ENCODE measurements around the gene TXNDC8.
"Not testable (repeated sequence)": the region's sequence is repeated elsewhere in the genome, so short reads cannot be mapped to it uniquely, and the experiment has no call there.

TXNDC8 gene

DNA sequence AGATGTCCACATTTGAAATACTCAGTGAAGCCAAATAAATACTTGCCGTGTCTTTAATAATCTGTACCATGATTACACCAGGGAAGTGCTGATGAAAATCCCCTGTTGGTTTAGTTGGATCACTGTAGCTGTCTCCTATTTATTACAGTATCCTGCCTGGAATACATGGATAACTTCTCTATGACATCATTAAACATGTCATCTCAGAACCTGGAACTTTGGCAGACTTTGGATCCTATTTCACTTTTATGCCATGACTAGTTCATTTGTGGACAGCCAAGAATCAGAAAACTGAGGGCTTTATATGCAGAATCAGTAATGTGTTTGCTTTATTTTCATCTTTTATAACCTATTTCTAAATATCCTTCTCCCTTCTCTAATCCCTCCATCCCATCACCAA, at the start of gene TXNDC8:
Gene TXNDC8, minus strand, starts transcription at position 137 of the 400 bp plus-strand sequence.
- DNase-seq: no peak

DNA sequence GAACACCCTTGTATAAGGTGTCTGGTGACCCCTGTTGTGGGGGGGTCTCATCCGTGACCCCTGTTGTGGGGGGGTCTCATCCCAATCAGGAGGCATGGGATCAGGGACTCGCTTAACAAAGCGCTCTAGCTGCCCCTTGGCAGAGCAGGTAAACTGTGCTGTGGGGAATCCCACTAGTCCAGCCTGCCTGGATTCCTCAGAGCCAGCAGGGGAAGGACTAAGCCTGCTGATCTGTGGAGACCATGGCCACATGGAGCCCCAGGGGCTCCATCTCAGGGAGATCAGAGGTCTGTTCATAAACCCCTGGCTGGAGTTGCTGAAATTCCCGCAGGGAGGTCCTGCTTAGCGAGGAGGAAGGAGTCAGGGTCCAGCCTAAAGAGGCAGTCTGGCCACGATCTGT, 45.8 kb upstream of the TXNDC8 start:
- DNase-seq: no peak

DNA sequence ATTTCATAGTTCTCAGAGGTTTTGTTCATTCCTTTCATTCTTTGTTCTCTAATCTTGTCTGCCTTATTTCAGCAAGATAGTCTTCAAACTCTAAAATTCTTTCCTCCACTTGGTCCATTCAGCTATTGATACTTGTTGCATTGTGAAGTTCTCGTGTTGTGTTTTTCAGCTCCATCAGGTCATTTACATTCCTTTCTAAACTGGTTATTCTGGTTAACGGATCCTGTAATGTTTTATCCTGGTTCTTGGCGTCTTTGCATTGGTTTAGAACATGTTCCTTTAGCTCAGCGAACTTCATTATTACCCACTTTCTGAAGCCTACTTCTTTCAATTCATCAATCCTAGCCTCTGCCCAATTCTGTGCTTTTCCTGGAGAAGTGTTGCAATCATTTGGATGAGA, 45.1 kb upstream of the TXNDC8 start:
- no peak for DNase-seq

DNA sequence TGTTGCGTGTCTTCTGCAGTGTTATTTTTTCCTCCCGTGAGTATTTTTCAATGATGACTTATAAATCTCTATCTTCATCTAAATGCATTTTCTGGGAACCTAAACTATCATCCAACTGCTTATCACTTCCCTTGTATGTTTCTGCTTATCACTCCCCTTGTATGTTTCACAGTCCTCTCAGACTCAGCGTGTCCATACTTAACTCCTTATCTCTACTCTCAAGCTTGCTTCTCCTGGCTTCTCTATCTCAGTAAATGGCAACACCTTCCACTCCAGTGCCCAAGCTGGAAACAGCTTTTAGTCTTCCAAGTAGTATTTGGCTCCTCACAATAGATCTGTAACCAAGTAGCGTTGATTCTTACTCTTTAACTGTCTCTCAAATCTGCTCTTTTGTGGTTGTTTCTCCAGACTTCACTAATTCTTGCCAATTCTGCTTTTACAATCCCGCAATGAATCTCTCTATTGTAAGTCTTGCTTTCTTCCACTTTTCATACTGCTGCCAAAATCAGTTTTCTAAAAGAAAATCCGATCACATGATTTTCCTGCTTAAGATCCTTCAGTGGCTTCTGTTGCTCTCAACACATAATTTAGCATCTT, 33.8 kb upstream of the TXNDC8 start:
- DNase-seq: no peak

DNA sequence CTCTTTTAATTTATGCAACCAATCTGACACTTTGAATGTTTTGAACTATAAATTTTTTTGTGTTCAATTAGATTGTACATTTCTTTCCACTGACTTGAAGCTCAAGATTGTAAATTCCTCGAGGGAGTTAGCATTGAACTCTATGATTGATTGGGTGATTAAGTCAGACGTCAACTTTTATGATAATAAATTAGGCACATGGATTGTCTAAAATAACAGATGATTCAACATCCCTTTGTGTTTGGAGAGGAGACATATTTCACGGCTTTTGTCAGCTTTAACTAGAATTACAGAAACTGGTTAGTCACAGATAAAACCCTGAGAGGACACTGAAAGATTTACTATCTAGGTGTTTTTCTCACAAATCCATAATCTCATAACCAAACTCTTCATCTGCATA, 32.7 kb upstream of the TXNDC8 start:
- DNase-seq: no peak

DNA sequence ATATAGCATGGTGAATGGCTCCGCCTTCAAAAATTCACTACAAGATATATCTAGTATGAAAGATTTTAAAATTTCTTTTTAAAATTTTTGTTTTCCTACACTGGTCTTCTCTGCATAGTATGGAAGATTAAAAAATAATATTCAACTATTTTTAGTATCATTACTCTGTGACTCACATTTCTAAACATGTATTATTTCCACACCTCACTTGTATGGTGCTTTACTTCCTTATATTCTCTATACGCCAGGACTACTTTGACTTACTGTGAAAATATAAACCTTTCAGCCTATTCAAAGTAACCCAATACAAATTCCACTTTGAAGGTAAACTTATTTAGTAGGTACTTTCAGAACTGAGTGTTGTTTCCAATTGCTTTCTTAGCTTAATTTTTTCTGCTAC, 26.8 kb upstream of the TXNDC8 start:
- DNase-seq: no peak

DNA sequence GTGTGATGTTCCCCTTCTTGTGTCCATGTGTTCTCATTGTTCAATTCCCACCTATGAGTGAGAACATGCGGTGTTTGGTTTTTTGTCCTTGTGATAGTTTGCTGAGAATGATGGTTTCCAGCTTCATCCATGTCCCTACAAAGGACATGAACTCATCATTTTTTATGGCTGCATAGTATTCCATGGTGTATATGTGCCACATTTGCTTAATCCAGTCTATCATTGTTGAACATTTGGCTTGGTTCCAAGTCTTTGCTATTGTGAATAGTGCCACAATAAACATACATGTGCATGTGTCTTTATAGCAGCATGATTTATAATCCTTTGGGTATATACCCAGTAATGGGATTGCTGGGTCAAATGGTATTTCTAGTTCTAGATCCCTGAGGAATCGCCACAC, 21.3 kb upstream of the TXNDC8 start:
- not testable (repeated sequence) for DNase-seq

DNA sequence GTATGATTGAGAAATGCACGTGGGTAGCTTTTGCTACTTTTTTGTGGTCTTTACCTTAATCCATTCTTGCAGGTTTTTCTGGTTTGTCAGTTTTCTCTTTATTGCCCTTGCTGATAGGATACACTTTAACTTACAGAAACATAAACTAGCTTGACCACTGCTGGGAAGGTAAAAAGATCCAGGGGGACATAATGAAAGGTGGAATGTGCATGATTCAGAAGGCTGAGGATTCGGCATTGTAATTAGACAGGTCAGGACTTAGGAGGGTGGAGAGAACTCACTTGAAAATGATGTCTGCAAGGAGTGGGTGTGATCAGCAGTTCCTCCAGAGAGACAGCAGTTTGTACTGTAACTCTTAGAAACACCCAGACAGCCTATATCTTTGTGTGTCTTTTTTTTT, 19.8 kb upstream of the TXNDC8 start:
- no peak for DNase-seq

DNA sequence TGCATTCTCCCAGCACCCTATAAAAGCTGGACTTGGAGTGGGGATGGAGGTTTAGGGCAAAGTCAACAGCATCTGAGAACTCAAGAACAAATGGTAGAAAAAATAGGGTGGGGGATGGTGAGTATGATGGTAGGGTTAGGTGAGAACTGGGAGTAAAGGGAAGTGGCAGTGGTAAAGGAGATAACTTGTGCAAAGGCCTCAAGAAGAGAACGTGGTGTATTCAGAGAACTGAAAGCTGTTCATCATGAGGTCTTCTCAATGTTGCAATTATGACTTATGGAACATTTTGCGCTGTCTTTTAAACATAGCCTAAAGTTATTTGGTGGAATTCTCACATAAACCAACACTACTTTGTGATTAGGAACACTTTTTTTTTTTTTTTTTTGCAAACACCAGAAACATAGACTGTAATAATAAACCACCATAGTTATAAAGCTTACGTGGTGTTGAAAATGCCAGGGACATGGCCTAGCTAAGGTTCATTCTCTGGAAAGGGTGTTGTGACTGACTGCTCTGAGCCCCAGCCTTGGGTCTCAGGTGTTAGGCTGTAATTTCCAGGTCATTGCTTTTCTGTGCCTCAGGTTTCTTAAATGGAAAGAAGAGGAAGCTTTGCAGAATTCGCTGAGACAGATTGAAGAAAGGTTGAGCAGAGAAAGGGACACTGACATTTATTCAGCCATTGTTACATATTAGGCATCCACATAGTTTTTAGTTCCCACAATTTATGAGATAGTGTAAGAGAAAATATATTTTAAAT, 19.2 kb upstream of the TXNDC8 start:
- no peak for DNase-seq

DNA sequence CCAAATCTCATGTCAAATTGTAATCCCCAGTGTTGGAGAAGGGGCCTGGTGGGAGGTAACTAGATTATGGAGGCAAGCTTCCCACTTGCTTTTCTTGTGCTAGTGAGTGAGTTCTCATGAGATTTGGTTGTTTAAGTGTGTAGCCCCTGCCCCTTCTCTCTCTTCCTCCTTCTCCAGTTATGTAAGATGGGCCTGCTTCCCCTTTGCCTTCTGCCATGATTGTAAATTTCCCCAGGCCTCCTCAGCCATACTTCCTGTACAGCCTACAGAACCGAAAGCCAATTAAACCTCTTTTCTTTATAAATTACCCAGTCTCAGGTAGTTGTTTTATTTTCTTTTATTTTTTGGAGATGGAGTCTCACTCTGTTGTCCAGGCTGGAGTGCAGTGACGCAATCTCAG, 18.2 kb upstream of the TXNDC8 start:
- DNase-seq: no peak

DNA sequence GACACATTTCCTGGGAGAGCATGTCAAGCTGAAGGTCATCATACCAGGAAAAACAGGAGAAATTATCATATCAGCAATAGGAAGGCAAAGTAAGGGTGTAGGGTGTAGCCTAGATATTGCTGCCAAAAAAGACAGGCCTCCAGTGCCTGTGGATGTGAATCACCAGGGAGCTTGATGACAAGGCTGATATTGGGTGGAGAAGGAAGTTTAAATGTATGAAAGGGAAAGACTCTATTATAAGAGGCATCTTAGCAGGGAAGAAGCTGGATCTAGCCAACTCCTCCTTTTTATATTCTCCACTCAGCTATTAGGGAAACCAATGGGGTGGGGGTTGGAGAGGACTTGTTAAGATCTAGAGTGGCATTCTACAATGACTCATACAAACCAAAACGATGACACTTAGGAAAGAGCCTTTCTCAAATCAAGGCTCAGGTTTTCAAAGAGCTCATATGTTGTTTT, 13.4 kb upstream of the TXNDC8 start:
- DNase-seq: peak; percentile 34 to 67

DNA sequence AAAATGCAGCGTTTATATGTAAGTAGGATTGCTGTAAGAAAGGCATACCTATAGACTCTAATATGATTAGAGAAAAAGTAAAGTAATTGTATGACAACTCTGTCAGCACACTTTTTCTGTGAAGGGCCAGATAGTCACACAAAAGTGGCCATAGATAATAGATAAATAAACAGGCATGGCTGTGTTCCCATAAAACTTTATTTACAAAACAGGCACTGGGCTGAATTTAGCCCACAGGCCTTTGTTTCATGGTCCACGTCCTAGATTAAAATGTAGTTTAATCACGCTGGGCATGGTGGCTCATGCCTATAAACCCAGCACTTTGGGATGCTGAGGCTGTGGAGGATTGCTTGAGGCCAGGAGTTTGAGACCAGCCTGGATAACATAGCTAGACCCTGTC, 8.7 kb upstream of the TXNDC8 start:
- DNase-seq: no peak

DNA sequence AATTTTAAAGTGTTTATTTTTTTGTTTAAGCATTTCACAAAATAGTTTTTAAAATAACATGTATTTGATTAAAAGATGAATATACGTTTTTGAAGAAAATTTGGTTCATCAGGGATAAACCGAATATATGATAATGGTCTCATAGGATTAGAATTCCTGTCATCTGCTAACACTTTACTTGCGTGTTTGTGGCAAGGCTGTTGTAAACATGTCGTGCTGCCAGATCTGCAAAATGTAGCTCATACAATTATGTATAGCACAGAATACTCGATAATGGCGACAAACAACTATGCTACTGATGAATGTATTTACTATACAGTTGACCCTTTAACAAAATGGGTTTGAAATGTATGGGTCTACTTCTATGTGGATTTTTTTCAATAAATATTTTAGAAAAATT, 7.2 kb upstream of the TXNDC8 start:
- no peak for DNase-seq

DNA sequence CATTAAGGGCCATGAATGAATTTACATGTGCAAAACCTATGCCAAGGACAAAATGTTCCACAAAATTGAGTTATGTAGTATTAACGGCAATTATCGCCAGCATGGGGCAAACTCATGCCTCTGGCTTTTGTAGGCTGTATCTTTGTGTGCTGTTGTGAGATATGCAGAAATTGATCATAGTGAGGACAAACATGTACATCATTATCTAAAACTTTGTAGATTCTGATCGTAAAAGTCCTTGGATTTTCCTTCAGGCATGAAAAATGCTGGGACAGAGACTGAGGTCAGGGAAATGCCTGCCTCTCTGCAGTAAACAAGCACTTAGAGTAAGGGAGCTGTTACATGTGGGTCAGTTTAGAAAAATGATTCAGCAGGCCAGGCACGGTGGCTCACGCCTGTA, 5.9 kb upstream of the TXNDC8 start:
- DNase-seq: no peak

DNA sequence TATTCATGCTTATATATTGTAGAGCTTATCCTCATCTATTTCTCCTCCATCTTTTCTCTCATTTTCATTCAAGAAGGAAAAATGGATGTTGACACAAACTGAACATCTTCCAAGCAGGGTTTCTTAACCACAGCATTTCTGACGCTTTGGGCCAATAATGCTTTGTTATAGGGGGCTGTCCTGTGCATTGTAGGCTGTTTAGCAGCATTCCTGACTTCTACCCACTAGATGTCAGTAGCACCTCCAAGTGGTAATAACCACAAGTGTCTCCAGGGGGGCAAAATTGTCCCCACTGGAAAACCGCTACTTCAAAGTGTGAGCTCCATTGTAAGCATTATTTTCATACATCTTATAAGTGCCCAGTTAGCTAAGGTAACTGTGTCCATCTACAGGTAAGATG, 2.6 kb upstream of the TXNDC8 start:
- no peak for DNase-seq

DNA sequence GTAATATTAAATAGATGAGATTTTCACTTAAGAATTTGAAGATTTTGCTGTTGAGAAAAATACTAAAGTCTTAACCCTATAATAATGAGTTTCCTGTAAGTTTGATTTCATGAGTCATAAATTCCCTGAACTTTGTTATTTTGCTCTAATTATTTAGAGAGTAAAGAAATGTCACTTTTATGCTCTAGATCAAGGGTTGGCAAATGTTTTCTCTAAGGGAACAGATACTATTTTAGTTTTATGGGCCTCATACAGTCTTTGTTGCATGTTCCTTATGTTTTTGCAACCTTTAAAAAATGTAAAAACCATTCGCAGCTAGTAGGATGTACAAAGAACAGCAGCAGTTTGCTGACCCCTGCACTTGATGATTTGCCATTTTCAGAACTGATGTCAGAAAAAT, 480 bp upstream of the TXNDC8 start:
- no peak for DNase-seq

DNA sequence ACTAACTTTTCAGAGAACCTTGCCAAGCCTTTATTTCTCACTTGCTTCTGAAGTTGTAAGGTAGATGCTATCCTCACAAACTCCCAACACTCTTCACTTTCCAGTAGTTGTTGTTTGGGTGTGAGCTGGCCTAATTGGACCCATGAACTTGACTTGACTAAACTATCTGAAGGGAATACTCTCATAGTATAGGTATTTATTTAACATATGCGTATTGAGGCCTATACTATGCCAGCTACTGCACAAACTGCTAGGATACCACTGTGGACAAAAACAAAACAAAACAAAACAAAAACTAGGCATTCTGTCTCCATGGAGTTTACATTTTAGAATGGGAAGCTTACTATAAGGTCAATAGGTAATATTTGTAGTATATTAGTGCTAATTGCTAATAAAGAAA, 1.3 kb downstream of the TXNDC8 start:
- DNase-seq: no peak

DNA sequence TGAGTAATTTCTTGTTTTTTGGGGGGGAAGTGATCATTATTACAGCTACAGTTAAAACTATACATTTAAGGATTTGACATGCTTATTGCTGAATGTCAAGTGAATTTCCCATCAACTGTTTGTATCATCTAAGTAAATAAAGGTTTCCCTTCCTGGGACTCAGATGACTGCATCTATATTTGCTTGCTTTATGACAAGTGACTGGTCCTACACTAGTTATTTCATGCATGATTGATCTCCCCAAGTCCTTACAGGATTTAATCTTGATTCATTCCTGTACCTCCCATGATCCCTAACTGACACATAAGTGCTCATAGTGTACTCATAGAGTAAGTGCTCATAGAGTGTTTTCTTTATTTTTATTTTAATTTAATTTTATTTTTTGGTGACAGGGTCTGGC, 2.8 kb downstream of the TXNDC8 start:
- no peak for DNase-seq

DNA sequence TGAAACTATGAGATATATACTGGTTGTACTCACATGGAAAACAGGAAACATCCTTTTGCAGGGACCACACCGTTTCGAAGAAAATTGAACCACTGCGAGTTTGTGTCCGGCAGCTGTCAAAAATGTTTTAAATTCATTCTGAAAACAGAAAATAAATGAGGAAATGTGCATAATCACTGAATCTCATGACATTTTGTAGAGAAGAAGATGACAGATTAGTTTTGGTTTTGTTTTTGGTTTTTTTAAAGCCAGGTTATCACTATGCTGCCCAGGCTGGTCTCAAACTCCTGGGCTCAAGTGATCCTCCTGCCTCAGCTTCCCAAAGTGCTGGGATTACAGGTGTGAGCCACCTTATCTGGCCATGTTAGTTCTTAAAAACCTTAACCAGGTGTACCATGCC, 3.5 kb downstream of the TXNDC8 start:
- no peak for DNase-seq

DNA sequence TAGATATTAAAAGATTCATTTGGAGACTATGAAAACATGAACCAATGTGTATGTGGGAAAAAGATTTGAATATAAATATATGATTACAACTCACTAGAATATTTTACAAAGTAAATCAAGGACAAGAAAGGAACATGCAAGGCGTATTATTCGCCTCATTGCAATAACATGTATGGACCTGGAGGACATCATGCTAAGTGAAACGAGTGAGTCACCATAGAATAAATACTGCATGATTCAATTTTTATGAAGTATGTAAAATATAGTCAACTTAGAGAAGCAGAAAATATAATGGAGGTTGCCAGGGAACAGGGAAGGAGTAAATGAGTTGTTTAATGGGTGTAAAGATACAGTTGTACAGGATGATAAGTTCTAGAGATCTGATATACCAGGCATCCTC, 4.9 kb downstream of the TXNDC8 start:
- DNase-seq: no peak

DNA sequence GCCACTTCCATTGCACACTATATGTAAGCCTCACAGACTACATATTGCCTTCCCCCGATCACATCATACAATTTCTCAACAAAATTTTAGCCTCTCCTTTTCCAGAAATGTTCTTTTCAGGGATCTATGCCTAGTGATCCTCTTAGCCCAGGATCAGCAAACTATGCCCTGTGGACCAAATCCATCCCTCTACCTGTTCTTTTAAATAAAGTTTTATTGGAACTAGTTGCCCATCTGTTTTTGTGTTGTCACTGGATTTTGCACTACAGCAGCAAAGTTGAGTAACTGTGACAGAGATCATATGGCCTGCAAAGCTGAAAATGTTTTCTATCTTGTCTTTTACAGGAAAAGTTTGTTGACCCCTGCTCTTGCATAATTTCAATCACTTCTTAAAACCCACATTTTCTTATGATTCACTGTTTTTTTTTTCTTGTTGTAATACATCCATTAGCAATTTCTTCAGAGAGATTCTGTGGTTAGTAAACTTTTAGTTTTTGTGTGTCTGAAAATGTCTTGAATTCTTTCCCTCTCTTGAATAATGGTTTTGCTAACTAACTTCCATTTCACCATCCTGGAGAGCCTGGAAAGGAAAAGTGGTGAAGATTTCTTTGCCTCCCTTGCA, 7.1 kb downstream of the TXNDC8 start:
- no peak for DNase-seq

DNA sequence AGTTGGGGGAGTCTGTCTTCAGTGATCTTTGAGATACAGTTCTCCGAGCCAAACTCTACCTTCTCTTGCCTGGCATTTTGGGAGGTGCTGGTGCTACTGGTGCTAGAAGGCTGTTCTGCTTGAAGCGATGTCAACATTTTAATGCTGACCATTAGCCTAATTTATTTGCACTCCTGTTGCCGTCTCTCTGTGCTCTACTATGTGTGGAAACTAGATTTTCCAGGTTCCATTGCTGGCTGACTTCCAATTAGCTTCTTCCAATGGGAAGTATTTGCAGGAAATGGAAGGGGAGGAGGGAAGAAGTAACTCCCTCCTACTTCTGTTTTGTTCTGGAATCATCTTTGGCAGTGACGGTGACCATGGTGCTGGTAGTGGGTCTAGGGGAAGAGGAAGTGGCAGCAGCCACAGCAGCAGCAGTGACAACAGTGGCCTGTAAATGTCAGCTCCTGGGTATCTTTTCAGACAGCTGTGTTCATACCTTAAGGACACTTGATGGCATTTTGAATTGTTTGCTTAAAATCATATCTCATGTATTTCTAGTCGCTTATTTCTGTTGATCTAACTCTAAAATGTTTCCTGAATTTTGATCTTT, 7.9 kb downstream of the TXNDC8 start:
- no peak for DNase-seq

DNA sequence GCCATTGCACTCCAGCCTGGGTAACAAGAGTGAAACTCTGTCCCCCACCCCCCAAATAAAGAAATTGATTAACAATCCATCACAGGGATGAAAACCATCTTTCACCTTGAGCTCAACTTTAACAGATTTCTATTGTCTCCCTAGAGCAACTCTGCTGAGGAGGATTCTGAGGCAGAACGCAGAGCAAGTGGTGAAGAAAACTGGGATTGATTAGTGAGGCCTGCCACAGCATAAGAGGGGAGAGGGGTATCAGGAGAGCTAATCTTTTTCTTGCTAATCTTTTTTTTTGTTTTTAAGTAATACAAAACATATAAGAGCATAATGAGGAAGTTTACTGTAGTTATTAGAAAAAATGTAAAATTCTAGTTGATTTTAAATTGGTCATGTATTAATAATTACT, 8.9 kb downstream of the TXNDC8 start:
- no peak for DNase-seq

DNA sequence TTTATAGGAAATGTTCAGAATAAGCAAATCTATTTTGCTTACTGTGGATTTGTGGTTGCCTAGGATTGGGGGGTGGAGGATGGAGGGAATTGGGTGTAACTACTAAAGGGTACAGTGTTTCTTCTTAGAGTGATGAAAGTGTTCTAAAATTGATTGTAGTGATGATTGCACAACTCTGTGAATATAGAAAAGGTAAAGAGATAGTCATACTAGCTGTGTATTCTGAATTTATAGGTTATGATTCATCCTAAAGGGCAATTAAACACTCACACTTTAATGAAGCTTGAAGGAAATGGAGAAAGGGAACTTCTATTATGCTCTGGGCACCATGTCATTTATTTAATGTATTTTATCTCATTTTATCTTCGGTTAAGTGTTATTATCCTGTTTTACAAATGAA, 9.9 kb downstream of the TXNDC8 start:
- DNase-seq: no peak

All from SW 1271 (cell line).